Measurements from ENCODE around the gene PSMD13. TPM values are rescaled to one million over a fixed set of nuclear protein-coding genes. Genes with fewer than 3 reads are reported as not detected.

PSMD13 gene
- total RNA-seq (2021; ENCODE audit: unreplicated experiment) (179 TPM), Bru-seq, nascent RNA (percentile 87 among the genes with signal in this experiment), BruChase-seq, experiment 1, labeled RNA remaining after a 6-hour chase (percentile 94 among the genes with signal in this experiment), BruChase-seq, experiment 2, labeled RNA remaining after a 2-hour chase (percentile 94 among the genes with signal in this experiment)
- 146 and 190 TPM in 2 replicates for polyA plus RNA-seq (2012)
- long read RNA-seq, transcript PSMD13-212 (13 exons, 1,991 nt) = major isoform, 241 of 290 reads
- long read RNA-seq, transcript PSMD13-207 (1 exons, 2,200 nt) = minor isoform, 26 of 290 reads
- long read RNA-seq, partial matches to known transcripts = 4 of 290 reads
- long read RNA-seq, other reads (novel, unspliced or antisense) = 11 of 290 reads

- peak; percentile 56 for DNase-seq (ENCODE audit: low read depth, low spot score)
- TF ChIP-seq EZH2 (IDR thresholded peaks at IDR 0.05) (no peak), TCF7L2 (IDR thresholded peaks at IDR 0.05; ENCODE audit: borderline replicate concordance, extremely low read depth, insufficient read depth, insufficient read length) (no peak), SP1 (IDR thresholded peaks at IDR 0.05; ENCODE audit: low read depth) (no peak), CTCF (IDR thresholded peaks at IDR 0.05 in 2 of 3, conservative IDR thresholded peaks at IDR 0.05 in 1 of 3; ENCODE audit: borderline replicate concordance in 1 of 3, insufficient read depth in 1 of 3, low read depth in 2 of 3, low read length in 2 of 3) (no peak), SIN3A (IDR thresholded peaks at IDR 0.05; ENCODE audit: low read depth) (peak; percentile 44), RAD21 (IDR thresholded peaks at IDR 0.05; ENCODE audit: low read depth) (no peak), FOSL1 (IDR thresholded peaks at IDR 0.05; ENCODE audit: low read depth) (no peak), JUND (IDR thresholded peaks at IDR 0.05) (no peak), ZFX (IDR thresholded peaks at IDR 0.05) (peak; percentile 43; the same call in 1 of the 2 replicates), REST (IDR thresholded peaks at IDR 0.05; ENCODE audit: low read depth) (no peak), ATF3 (IDR thresholded peaks at IDR 0.05) (no peak), CBX3 (IDR thresholded peaks at IDR 0.05; ENCODE audit: low read depth) (no peak), MAX (IDR thresholded peaks at IDR 0.05) (peak; percentile 43; the same call in 1 of the 2 replicates), ZNF274 (IDR thresholded peaks at IDR 0.05; ENCODE audit: low read depth, low read length) (no peak), ELF1 (IDR thresholded peaks at IDR 0.05; ENCODE audit: borderline replicate concordance, low read depth) (peak; percentile 45; the same call in 1 of the 2 replicates), EZH2phosphoT487 (IDR thresholded peaks at IDR 0.05; ENCODE audit: borderline replicate concordance) (no peak)
Measured at GRCh38 chr11:236774-237767, at the start of gene PSMD13. PSMD13 (plus strand) TSS chr11:236976; CDS start chr11:237050, 74 bp downstream.

More at GRCh38 chr11:236774-237767, at the start of gene PSMD13:
- CTCF ChIA-PET = interaction anchor here (1.3 to 1.9 kb wide), 2 partner anchors 14 to 119 kb away, joined by 3 to 6 read pairs; no protein-coding TSS in a partner anchor
- intact Hi-C loops (cut with micrococcal nuclease) = loop anchor here (1.0 to 5.0 kb wide), 3 partner anchors 30 to 215 kb away; partner anchors contain the start of genes BET1L, PGGHG, PTDSS2 and RIC8A
- H3K4me3 ChIP-seq (replicated peaks in 1 of 2; ENCODE audit: low read depth in 1 of 2, low read length in 2 of 2) = peak within 1 kb of the TSS; percentile 76 to 94
- RAD21 ChIA-PET (ENCODE audit: low non-redundant PET in 1 of 2, low total read pairs in 2 of 2, uncharacterized antibody in 2 of 2, unreplicated experiment in 2 of 2) = no interaction called here
- H3K4me2 ChIP-seq (ENCODE audit: low read length) = peak within 1 kb of the TSS; percentile 83
- H3K9me3 ChIP-seq (ENCODE audit: control insufficient read depth in 1 of 2, insufficient read depth in 1 of 2, low read depth in 1 of 2, low read length in 2 of 2) = no peaks in the 10 kb centered on the region
- no peaks in the 10 kb centered on the region for H3K27me3 ChIP-seq (ENCODE audit: insufficient read depth, low read length)
- H4K20me1 ChIP-seq (ENCODE audit: insufficient read depth) = 0 out of 2 replicates have a peak, but pooled peaks cover 4% of the 10 kb centered on the region
- BruUV-seq (replicated peaks) = TSS peak; percentile 58
- H3K9ac ChIP-seq (ENCODE audit: low read length) = peak within 1 kb of the TSS; percentile 82
- POLR2A ChIA-PET = no interaction called here
- peaks cover 15 to 24% of the 10 kb centered on the region in 2 experiments; a peak in 3 of 4 replicates for H3K36me3 ChIP-seq (ENCODE audit: control insufficient read depth in 1 of 2, insufficient read depth in 2 of 2, low read length in 2 of 2)
- peaks cover 59% of the 10 kb centered on the region for H3K79me2 ChIP-seq (ENCODE audit: insufficient read depth, low read length)
- peak within 1 kb of the TSS; percentile 92 for H3K27ac ChIP-seq (ENCODE audit: low read depth, low read length)
- no peaks in the 10 kb centered on the region for H3K9me2 ChIP-seq (ENCODE audit: insufficient read depth)
- peaks cover 6 to 20% of the 10 kb centered on the region in 2 experiments; a peak in 3 of 4 replicates for H3K4me1 ChIP-seq (ENCODE audit: control insufficient read depth in 1 of 2, insufficient read depth in 2 of 2, low read length in 2 of 2)
- ATAC-seq = peak; percentile 88
- H2AFZ ChIP-seq (ENCODE audit: low read depth, low read length, poor library complexity, severe bottlenecking) = no peak within 1 kb of the TSS

All from HCT116 (cell line).